Middle frontal gyrus (tissue), 1 donor: ENCODE data around the gene ZNF419.

ENCODE experiments used
- DNase-seq: peaks from one replicate; pipeline ENCODE4 v3.0.0-alpha.2; 2015; ENCODE audit warnings: low spot score; ENCODE audit errors: extremely low spot score

Gene ZNF419

GRCh38 chr19:57527136-57527881 is 39.8 kb downstream of the ZNF419 start, which contains the start of gene ZNF549:
TSS of gene ZNF549 (plus strand) at chr19:57527356. CDS start at chr19:57527574, 218 bp downstream.
- DNase-seq: peak; percentile 74

GRCh38 chr19:57537953-57538547 is 50.5 kb downstream of the ZNF419 start:
- no peak for DNase-seq
